Left lobe of liver (tissue), 2 donors: Measurements from ENCODE around the gene RAB26. TPM values are rescaled to one million over a fixed set of nuclear protein-coding genes. Genes with fewer than 3 reads are reported as not detected.
"Not testable (repeated sequence)": the region's sequence is repeated elsewhere in the genome, so short reads cannot be mapped to it uniquely, and the experiment has no call there.

Source experiments
- ATAC-seq: fragments of 200-7000 bp; cut with Tn5 transposase; one replicate; pipeline ENCODE4 v1.9.1; 2020; ENCODE audit warnings: mild to moderate bottlenecking, moderate library complexity
- DNase-seq: peaks from one replicate; pipeline ENCODE4 v3.0.0-alpha.2; 2020; ENCODE audit warnings: low spot score
- total RNA-seq: library from RNA; stranded (reverse); gene quantifications from one replicate; pipeline ENCODE4 v1.2.1, GENCODE V29; 2021
- donor health status: DM: no; HTN: no; CAD: no; lungs with moderate emphysema.
- donor health status: DM: no; HTN: yes; CAD: no.

Gene RAB26, protein sequence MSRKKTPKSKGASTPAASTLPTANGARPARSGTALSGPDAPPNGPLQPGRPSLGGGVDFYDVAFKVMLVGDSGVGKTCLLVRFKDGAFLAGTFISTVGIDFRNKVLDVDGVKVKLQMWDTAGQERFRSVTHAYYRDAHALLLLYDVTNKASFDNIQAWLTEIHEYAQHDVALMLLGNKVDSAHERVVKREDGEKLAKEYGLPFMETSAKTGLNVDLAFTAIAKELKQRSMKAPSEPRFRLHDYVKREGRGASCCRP
- total RNA-seq = 10.2 TPM

DNA sequence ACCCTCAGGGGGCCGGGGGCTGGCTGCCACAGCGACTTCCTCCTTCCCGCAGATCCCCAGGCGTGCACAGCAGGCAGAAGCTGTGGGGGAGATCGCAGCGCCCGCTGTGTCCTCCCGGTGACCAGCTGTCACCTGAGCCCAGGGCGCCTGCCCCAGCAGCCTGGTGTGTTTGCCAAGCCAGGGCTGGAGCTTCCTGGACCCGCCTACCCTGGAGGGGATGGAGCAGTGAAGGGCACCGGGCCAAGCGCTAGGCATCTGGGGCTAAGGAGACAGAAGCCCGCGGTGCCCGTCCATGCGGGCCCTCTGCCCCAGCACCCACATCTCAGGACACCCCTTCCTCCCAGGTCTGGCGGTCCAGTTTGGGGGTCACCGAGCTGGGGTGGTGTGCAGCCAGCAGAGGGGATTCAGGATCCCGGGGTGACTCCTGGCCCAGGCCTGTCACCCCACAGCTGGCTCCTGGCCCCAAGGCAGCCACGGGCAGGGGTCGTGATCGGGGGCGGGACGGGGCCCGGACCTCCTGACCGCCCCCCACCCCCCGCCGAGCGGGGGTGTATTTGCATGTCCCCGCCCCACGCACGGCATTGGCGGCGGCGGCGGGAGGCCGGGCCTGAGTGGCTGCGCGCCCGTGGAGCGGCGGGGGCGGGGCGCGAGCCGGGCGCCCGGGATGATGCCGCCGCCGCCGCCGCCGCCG is at the start of gene RAB26:
TSS of gene RAB26 (plus strand) at position 645 of the 691 bp plus-strand sequence. CDS start 159 bp downstream, outside the sequence.
- peak; percentile 96 for DNase-seq
- peak; percentile 71 for ATAC-seq

DNA sequence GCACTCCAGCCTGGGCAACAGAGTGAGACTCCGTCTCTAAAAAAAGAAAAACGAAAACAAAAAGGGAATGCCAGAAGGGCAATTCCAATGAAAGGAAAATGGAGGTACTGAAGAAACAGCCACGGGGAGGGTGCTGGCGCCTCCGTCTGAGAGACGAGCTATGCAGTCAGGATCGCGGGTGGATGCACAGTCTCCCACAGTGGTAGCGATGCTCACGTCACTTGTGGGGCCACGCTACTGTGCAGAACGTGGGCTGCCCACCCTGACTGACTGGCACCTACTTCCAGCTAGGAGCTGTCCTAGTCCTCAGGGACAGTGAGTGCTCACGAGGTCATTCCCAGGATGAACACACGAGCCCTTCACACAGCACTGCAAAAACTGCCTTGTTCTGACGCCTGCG is 46.8 kb upstream of the RAB26 start:
- not testable (repeated sequence) for DNase-seq, ATAC-seq

DNA sequence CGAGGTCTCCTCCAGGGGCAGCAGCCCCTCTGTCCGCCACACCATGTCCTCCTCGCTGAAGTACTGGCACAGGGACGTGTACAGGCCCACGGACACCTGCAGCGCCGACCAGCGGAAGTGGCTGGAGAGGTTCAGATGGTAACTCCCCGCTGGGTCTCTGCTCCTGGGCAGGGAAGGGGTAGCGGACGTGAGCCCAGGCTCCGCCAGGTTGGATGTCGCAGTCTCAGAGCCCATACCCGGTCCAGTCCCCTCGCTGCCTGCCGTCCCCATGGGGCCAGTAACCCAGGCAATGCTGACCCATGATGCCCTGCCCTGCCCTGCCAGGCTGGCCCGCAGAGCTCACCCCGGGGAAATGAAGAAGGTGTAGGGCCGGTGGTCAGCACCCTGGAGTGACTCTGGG is 46.0 kb upstream of the RAB26 start:
- no peak for ATAC-seq
- no peak for DNase-seq

DNA sequence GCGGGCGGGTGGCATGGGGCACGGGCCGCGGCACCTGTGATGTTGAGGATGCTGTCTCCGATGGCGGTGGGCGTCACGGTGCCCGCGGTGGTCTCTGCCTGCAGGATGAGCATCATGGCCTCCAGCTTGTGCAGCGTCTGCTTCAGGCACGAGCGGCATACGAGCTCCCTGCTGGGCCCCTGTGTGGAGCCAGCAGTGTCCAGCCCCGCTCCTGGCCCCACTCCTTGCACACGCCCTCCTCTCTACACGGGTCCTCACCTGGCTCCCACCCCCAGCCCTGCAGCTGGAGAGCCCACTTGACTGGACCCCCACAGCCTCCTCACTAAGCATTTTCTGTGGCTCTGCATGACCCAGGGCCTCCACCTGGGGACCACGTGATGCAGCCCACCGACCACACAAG is 44.0 kb upstream of the RAB26 start:
- DNase-seq = not testable (repeated sequence)
- ATAC-seq = peak; percentile 29

DNA sequence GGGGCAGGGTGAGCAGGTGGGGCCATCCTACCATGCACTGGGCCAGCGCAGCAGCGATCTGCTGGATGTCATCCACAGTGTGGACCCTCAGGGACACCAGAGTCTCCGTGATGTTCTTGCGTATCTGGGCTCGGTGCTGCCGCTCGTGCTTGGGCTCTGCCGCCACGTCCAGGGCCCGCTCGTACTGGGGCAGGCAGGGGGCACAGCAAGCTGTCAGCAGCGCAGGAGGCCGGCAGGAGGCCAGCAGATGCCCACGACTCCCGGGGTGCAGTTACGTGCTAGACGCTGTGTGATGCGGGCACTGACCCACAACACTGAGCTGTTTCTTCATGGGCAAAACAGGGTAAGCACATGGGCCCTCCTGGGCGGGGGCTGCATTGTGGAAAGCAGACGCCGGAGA is 43.1 kb upstream of the RAB26 start:
- DNase-seq, ATAC-seq: not testable (repeated sequence)

DNA sequence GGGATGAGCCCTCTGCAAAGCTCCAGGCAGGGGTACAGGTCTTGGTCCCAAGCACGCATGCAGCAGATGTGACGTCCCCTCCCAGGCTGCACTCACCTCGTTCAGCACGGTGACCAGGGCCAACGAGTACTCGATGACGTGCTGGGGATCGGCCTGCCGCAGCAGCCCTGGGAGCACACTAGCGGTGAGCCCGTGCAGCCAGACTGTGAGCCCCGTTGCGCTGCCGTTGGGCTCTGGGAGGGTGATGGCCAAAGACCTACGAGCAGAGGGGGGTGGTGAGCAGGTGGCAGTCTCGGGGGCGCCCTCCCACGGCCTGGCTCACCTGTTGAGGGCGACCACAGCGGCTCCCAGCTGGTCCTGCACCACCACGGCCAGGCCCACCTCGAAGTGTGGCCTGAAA is 42.7 kb upstream of the RAB26 start:
- not testable (repeated sequence) for DNase-seq

DNA sequence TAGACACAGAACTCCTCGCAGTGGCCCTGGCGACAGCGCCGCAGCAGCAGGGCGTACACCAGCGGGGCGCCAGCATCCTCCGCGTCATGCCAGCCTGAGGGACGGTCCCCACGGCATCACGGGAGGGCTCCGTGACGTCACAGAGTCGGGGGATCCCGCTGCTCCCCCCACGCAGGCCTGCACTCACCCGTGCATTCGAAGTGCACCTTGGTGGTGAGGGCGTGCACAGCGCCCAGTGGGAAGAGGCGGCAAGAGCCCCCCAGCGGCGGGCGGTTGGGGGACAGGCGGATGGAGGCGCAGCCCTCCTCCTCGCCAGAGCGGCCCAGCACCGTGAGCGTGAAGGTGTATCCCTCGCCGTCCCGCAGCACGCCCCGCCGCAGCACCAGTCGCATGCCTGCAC is 42.2 kb upstream of the RAB26 start:
- DNase-seq, ATAC-seq: not testable (repeated sequence)

More for the DNA sequence above, 42.7 kb upstream of the RAB26 start:
- not testable (repeated sequence) for ATAC-seq

DNA sequence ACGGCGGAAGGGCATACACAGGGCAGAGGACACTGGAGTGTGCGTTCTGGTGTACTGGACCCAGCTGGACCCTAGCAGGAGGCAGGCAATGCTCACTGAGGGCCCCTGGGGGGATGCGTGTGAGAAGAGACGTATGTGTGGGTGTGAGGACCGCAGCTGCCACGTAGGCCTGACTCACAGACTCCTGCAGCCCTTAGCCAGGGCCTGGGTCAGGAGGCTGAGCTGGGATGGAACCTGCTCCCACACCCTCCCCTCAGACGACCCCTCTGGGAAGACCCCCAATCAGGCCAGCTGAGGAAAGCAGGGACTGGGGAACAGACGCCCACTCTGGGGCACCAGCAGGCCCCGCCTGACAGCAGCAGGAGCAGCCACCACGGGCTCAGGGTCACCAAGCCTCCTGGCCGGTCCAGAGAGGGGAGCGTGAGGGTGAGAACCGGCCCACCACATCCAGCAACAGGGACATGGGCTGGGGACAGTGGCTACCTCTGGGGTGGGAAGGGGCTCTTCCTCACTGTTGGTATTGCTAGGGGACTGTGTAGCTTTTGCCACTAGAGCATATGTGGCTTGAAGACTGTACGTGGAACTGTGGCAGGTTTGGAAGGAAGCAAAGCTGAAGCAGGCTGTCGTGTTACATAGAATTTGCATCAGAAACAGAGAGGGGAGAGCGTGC is 41.2 kb upstream of the RAB26 start:
- not testable (repeated sequence) for ATAC-seq, DNase-seq

DNA sequence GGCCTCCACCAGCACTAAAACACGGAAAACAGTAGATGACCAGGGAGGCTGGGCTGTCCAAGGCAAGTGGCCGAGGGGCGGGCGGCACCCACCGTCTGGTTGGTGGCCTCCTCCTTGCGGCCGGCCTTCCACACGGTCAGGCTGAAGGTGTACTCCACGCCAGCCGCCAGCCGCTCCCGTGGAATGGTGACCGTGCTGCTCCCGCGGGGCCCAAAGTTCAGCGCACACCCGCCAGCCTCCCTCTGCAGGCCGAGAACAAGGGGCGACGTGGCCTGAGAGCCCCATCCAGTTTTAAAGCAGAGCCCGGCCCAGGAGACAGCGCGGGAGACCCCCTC is 40.7 kb upstream of the RAB26 start:
- ATAC-seq = not testable (repeated sequence)

DNA sequence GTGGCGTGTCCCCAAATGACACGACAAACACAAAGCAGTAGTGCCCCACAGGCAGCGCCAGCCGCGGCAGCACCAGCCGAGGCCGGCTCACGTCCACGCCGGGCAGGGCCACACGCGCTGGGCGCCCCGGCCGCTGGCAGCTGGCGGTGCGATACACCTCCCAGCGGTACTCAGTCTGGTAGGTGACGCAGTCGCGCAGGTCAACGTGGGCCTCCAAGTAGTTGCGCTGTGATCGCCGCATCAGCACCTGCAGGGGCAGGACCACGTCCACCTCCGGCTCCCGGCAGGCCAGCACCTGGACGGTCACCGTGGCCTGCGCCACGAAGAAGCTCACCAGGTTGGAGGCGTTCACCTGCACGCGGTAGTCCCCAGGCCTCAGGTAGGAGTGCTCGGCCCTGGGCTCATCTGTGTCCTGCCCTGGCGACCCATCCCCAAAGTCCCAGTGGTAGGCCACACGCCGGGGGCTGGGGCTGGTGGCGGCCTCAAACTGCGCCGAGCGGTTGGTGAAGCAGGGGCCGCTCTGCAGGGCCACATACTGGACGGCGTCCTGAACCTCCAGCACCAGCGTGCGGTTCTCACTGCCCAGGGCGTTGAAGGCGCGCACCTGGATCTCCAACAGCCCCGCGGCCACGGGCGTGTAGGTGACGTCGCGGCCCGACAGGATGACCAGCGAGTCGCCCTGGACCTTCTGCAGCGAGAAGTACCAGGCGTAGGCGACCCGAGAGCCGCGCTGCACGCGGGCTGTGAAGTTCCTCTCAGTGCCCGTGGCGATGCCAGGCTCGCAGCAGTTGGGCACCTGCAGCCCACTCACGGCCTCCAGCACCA is 39.8 kb upstream of the RAB26 start:
- ATAC-seq, DNase-seq: not testable (repeated sequence)

More for the DNA sequence above, 40.7 kb upstream of the RAB26 start:
- DNase-seq = not testable (repeated sequence)

DNA sequence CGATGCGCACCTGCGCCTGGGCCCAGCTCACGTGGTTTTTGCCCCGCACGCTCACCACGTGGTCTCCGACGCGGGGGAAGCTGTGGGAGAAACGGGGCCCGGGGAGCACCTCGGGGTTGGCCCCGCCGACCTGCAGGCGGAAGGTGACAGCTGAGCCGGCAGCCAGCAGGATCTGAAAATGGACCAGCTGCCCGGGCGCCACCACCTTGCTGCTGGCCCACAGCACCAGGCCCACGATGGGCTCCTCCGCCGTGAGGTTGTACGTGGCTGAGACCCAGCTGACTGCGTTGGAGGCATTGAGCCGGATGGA is 39.2 kb upstream of the RAB26 start:
- not testable (repeated sequence) for DNase-seq
- ATAC-seq = peak; percentile 11

DNA sequence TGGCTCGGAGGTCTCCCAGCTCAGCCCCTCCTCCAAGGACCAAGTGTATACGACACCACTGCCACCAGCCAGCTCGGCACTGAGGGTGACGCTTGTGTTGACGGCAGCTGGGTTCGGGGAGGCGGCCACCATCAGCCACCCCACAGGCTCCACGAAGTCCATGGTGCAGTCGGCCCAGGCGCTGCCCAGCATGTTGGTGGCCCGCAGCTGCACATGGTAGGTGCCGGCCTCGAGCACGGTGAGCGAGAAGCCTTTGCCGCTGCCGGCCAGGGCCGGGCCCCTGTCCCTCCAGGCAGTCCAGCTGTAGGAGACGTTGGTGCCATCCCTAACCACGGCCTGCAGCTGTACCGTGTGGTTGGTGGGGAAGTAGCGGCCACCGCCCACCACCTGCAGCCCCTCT is 38.6 kb upstream of the RAB26 start:
- ATAC-seq = peak; percentile 19
- DNase-seq = not testable (repeated sequence)

DNA sequence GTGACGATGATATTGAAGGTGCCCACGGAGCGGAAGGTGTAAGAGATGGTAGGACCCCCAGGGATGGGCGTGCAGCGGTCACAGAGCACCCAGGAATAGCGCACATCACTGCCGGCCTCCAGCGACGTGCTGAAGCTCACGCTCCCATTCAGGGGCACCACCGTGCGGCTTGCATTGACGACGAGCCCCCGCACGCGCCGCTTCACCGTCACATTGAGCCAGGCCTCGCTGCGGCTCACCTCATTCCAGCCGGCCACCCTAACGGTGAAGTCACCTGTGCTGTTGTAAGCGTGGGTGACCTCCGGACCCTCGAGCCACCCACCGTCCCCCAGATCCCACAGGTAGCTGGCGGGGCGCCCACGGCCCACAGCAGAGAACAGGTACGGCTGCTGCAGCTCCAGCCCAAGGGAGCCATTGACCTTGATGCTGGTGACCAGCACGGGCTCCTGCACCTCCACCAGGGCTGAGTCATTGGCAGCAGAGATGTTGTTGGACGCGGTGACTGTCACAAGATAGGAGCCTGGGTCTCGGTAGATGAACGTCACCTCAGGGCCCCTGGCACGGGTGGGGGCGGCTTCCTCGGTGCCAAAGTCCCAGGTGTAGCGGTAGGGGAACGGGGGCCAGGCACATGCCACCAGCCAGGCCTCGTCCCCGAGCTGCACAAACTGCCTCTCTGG is 38.0 kb upstream of the RAB26 start:
- ATAC-seq = peak; percentile 39
- not testable (repeated sequence) for DNase-seq

DNA sequence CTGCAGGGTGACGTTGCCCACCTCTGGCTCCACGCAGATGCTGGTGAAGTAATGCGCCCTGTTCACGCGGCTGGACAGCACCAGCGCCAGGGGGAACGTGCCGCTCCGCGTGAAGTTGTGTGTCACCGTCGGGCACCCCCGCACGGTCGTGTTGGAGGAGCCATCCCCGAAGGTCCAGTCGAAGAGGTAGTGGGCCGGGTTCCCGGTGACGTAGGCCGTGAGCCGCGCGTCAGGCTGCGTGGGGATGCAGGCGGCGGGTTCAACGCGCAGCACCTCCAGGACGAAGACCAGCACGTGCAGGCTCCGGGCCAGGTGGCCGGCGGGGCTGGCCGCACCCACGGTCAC is 37.4 kb upstream of the RAB26 start:
- not testable (repeated sequence) for DNase-seq
- peak; percentile 9 for ATAC-seq

DNA sequence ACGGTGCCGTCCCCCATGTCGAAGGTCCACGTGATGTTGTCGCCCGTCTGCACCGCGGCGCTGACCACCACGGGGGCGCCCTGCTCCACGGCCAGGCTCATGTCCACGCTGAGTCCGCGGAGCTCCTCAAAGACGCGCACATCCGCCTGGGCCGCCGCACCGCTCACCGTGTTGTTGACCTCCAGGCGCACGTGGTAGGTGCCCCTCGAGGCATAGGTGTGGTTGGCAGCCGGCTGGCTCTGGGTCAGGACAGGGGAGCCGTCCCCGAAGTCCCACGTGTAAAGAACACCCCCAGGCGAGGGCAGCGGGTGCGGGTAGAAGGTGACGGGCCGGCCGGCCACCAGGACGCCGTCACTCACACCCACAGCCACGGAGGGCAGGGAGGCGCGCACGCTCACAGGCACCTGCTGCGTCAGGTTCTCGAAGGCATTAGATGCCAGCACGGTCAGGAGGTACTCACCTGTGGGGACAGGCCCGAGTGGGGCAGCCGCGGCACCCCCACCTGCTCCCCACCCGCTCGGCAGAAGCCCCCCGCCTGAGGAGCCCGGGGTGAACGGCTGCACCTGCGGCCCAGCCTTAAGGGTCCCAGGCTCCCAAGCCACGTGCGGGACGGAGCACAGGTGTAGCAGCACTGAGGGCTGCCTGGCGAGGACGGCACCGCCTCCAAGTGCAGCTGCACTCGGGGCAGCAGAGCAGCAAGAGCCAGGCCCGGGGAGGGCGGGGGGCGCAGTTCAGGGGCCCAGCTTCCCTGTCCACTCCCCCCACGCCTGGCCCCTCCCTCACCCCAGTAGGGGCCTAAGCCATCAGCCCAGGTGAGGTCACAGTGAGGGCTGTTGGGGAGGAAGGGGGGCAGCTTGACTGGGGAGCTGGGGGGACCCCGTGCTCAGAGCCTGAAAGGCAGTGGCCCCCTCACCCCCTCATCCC is 36.8 kb upstream of the RAB26 start:
- ATAC-seq = peak; percentile 13
- DNase-seq = not testable (repeated sequence)

DNA sequence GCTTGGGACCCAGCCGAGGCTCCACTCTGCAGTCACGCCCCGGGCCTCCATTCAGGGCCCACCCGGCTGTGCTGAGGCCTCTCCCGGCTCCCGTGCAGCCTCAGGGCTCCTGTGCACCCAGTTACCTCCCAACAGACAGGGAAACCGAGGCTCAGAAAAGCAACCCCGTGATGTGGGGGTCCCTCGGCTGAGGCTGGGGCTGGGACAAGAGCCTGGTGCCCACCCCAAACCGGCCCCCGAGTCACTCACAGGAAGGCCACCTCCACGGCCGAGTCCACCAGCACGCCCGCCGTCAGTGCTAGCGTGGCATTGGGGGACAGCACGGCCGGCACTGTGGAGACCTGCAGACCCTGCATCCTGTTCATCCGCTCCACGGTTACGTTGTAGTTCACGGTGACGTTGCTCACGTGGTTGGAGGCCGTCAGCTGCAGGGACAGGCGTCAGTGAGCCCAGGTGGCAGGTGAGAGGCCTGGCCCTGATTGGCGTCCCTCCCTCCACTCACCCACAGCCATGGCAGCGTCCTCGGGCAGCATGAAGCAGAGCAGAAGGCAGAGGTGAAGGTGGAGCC is 35.8 kb upstream of the RAB26 start:
- not testable (repeated sequence) for DNase-seq, ATAC-seq

DNA sequence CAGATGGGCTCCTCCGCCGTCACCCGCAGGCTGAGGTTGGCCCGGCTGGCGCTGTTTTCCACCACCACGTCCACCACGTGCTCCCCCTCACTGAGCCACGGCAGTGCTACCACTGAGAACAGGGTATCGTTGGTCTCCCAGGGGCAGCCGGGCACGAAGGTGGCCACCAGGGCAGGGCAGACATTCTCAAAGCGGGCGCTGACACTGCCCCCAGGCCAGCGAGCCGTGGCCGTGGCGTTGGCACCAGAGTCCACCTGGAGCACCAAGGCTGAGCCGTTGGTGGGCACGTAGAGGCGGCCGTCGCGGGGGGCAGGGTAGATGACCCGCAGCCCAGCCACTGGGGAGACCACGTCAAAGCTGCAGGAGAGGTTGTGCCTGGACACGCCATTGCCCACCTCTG is 34.2 kb upstream of the RAB26 start:
- DNase-seq, ATAC-seq: not testable (repeated sequence)

DNA sequence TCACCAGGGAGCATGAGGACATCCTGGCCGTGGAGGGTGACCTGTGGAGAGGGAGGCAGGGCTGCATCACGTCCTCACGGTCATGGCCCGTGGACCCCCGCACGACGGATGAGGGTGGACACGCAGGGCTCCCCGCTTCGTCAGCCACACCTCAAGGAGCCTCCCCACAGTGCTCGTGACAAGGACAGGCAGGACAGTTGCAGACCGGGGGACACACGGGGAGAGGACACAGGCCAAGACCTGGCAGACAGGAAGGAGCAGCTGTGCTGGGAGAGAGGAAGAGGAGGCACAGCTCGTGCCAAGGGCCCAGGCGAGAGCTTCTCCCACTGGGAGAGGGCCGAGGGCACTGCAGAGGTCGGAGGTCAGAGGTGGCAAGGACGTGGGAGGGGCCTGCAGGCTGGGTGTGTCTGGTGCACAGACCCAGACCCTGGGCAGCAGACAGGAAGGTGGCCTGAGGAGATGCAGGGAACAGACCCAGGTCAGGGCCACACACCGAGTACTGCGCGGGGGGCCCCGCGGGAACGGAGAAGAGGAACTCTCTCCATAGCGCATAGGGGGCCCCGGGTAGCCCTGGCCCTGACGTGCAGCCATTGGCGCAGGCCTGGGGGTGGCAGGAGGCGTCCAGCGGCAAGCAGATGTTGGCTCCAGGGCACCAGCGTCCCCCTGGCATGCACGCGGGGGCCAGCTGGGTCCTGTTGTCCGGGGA is 33.4 kb upstream of the RAB26 start:
- not testable (repeated sequence) for ATAC-seq, DNase-seq
